ENCODE results near the gene DBH.

DBH gene

GRCh38 chr9:133601746-133602145 is 34.4 kb upstream of the DBH start:
- TF ChIP-seq MAX (IDR thresholded peaks at IDR 0.05) (no peak), NFIC (IDR thresholded peaks at IDR 0.05) (no peak), YY1 (IDR thresholded peaks at IDR 0.05; ENCODE audit: low read depth) (no peak), EGR1 (IDR thresholded peaks at IDR 0.05) (no peak), TAF1 (IDR thresholded peaks at IDR 0.05; ENCODE audit: low read depth) (no peak), TCF12 (IDR thresholded peaks at IDR 0.05; ENCODE audit: low read depth) (no peak), RAD21 (IDR thresholded peaks at IDR 0.05; ENCODE audit: low read depth) (no peak), FOXM1 (IDR thresholded peaks at IDR 0.05; ENCODE audit: borderline replicate concordance, low read depth) (no peak), REST (IDR thresholded peaks at IDR 0.05; ENCODE audit: low read depth) (no peak)

- TF ChIP-seq TCF12 (IDR thresholded peaks at IDR 0.05; ENCODE audit: low read depth) (no peak), RAD21 (IDR thresholded peaks at IDR 0.05; ENCODE audit: low read depth) (no peak), NFIC (IDR thresholded peaks at IDR 0.05) (no peak), TEAD4 (IDR thresholded peaks at IDR 0.05) (no peak)
Observed at GRCh38 chr9:133602277-133602676, 33.9 kb upstream of the DBH start.

- TF ChIP-seq EGR1 (IDR thresholded peaks at IDR 0.05) (no peak), RAD21 (IDR thresholded peaks at IDR 0.05; ENCODE audit: low read depth) (no peak), ZBTB7A (IDR thresholded peaks at IDR 0.05; ENCODE audit: low read depth) (no peak), USF1 (IDR thresholded peaks at IDR 0.05) (no peak), CREB1 (IDR thresholded peaks at IDR 0.05; ENCODE audit: low read depth) (no peak), MAX (IDR thresholded peaks at IDR 0.05) (no peak), FOXM1 (IDR thresholded peaks at IDR 0.05; ENCODE audit: borderline replicate concordance, low read depth) (no peak), TEAD4 (IDR thresholded peaks at IDR 0.05) (no peak), YY1 (IDR thresholded peaks at IDR 0.05; ENCODE audit: low read depth) (no peak), REST (IDR thresholded peaks at IDR 0.05; ENCODE audit: low read depth) (no peak), CEBPB (IDR thresholded peaks at IDR 0.05) (no peak), EP300 (IDR thresholded peaks at IDR 0.05; ENCODE audit: borderline replicate concordance) (no peak), TCF12 (IDR thresholded peaks at IDR 0.05; ENCODE audit: low read depth) (no peak), NFIC (IDR thresholded peaks at IDR 0.05) (no peak), TAF1 (IDR thresholded peaks at IDR 0.05; ENCODE audit: low read depth) (no peak)
Observed at GRCh38 chr9:133603135-133603927, 32.8 kb upstream of the DBH start.

GRCh38 chr9:133604214-133604613 is 31.9 kb upstream of the DBH start:
- 0 out of 2 replicates have a peak, but pooled peaks have one; percentile 3 for TF ChIP-seq RAD21 (IDR thresholded peaks at IDR 0.05; ENCODE audit: low read depth)
- TF ChIP-seq EGR1 (IDR thresholded peaks at IDR 0.05), result no peak

GRCh38 chr9:133604856-133605255 is 31.3 kb upstream of the DBH start:
- no peak for TF ChIP-seq FOXM1 (IDR thresholded peaks at IDR 0.05; ENCODE audit: borderline replicate concordance, low read depth)
- TF ChIP-seq ZBTB7A (IDR thresholded peaks at IDR 0.05; ENCODE audit: low read depth), result no peak
- no peak for TF ChIP-seq TCF12 (IDR thresholded peaks at IDR 0.05; ENCODE audit: low read depth)
- no peak for TF ChIP-seq EP300 (IDR thresholded peaks at IDR 0.05; ENCODE audit: borderline replicate concordance)
- TF ChIP-seq RAD21 (IDR thresholded peaks at IDR 0.05; ENCODE audit: low read depth), result no peak
- TF ChIP-seq YY1 (IDR thresholded peaks at IDR 0.05; ENCODE audit: low read depth), result no peak
- TF ChIP-seq TEAD4 (IDR thresholded peaks at IDR 0.05), result no peak
- TF ChIP-seq CEBPB (IDR thresholded peaks at IDR 0.05), result no peak
- no peak for TF ChIP-seq CREB1 (IDR thresholded peaks at IDR 0.05; ENCODE audit: low read depth)
- TF ChIP-seq USF1 (IDR thresholded peaks at IDR 0.05), result no peak
- no peak for TF ChIP-seq MAX (IDR thresholded peaks at IDR 0.05)

GRCh38 chr9:133605446-133605845 is 30.7 kb upstream of the DBH start:
- TF ChIP-seq EGR1 (IDR thresholded peaks at IDR 0.05) (no peak), USF1 (IDR thresholded peaks at IDR 0.05) (no peak), ZBTB7A (IDR thresholded peaks at IDR 0.05; ENCODE audit: low read depth) (no peak), TAF1 (IDR thresholded peaks at IDR 0.05; ENCODE audit: low read depth) (no peak), NFIC (IDR thresholded peaks at IDR 0.05) (no peak), EP300 (IDR thresholded peaks at IDR 0.05; ENCODE audit: borderline replicate concordance) (no peak), TCF12 (IDR thresholded peaks at IDR 0.05; ENCODE audit: low read depth) (no peak), RAD21 (IDR thresholded peaks at IDR 0.05; ENCODE audit: low read depth) (no peak), TEAD4 (IDR thresholded peaks at IDR 0.05) (no peak), YY1 (IDR thresholded peaks at IDR 0.05; ENCODE audit: low read depth) (no peak), MAX (IDR thresholded peaks at IDR 0.05) (no peak), CREB1 (IDR thresholded peaks at IDR 0.05; ENCODE audit: low read depth) (no peak), CEBPB (IDR thresholded peaks at IDR 0.05) (no peak), FOXM1 (IDR thresholded peaks at IDR 0.05; ENCODE audit: borderline replicate concordance, low read depth) (no peak), REST (IDR thresholded peaks at IDR 0.05; ENCODE audit: low read depth) (no peak)

All from Ishikawa (cell line).